Hematopoietic multipotent progenitor cell treated with erythropoietin and hydrocortisone succinate and interleukin-3 and kit ligand, for 17 days (in vitro differentiated cells): ENCODE data around the gene CD160.
"Not testable (repeated sequence)": the region's sequence is repeated elsewhere in the genome, so short reads cannot be mapped to it uniquely, and the experiment has no call there.

Experiments used
- DNase-seq: peaks from one replicate; pipeline ENCODE4 v3.0.0-alpha.2; 2015; ENCODE audit warnings: low spot score

The CD160 gene, protein sequence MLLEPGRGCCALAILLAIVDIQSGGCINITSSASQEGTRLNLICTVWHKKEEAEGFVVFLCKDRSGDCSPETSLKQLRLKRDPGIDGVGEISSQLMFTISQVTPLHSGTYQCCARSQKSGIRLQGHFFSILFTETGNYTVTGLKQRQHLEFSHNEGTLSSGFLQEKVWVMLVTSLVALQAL

DNA sequence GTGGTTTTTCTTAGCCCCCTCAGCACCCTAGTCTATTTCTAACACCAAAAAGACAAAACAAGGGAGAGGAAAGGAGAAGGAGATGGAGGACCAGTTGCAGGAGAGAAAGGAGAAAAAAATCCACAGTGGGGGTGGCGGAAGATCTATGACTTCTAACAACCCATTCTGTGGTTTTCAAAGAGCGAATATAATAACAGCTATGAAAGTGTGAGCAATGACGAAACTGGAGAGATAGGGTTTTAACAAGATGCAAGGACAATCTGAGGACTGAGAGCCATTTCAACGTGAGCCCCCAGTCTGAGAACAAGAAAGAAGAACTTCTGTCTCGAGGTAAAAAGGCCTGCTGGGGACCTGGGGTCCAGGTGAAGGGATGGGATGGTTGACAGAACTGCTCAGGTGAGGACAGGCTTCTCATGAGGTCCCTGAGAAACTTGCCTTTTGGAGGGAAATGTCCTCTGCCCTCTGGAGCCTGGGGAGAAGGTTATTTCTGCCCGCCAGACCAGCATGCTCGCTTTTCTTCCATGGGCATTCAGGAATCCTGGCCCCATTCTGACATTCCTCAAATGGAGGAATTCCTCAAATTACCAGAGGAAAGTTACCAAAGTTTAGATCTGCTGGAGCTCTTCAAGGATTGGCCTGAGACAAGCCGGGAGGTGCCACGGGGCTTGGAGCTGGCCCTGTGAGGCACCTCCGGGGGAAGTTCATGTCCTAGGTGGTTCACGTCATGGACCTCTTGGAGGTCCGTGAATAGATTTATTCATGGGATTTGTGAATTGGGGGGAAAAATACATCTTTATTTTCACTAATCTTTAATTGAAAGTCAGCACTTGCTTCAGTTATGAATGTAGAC lies at the start of gene CD160:
TSS of gene CD160 (plus strand) at position 270 of the 850 bp plus-strand sequence. CDS start 8,829 bp downstream, outside the sequence.
- DNase-seq, result no peak

DNA sequence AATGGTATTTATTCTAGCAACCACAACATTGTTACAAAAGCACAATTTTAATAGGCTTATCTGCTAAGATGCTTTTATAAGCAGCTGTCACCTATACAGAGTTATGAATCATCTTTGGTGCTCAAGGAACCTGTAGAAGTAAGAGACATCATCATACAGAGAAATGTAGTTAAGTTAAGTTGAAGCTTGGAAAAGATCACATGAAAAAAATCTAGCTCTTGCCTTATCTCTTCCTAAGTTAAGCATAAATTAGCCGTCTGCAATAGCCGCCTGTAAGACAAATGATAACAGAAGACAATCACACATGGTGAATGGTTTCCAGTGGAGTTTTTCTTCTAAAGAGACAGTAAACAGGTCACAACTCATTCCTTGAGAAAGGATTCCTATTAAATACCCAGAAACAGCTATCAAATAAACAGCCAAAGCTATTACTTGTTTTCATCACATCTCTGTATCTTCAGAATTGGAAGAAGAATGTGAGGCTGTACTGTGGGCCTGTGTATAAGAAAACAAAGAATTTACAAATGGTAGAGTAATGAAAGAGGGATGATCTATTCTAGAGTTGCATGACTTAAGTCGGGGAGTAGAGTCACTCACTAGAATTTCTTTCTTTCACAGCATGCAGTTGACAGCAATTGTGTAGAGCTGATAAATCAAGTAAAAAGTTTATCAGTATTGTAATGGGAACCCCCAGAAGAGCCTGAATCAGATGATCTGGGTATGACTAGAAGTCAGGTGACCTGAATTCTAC lies 48.1 kb upstream of the CD160 start:
- not testable (repeated sequence) for DNase-seq

DNA sequence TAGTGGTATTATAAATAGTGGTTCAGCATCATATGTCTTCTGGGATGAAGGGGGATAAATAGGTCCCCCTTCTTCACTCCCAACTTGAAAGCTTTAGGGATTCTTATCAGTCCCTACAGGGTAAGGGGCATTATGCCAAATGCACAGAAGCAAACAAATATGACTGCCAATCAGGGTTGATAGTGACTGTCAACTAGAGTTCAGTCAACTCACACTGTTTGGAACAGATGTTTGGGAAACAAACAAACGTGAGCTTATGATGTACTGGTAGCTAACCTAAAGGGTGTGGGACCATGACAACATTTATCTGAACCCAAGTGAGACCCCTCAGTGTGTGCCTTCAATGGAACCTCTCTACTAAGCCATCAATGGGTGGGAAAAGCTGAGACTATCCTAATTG lies 46.1 kb upstream of the CD160 start:
- not testable (repeated sequence) for DNase-seq

DNA sequence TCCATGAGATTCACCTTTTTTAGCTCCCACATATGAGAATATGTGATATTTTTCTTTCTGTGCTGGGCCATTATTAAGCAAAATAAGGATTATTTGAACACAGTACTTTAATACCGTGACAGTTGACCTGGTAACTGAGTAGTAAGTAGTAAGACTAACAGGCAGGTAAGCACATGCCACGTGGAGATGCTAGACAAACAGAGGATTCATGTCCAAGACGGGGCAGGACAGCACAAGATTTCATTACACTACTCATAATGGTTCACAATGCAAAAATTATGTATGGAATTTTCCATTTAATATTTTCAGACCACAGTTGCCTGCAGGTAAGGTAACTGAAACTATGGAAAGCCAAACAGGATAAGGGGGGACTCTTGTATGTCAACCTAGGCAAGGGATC lies 34.4 kb upstream of the CD160 start:
- DNase-seq, result not testable (repeated sequence)

DNA sequence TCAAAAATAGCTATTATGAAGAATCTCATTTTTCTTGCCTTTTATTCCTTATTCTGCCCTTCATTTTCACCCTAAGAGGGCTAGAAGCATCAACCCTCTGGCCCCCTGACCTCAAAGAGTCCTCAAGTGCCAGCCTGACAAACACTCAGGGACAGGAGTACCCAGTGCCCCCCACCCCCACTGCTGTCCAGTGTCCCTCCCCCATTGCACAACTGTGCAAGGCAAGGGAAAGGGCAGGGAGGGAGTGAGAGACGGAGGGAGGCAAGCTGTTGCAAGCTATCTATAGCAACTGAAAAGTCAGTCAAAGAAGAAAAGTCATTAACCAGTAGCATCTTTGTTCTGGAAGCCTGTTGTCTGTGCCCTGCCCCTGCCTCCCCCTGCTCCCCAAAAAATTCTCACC lies 33.2 kb upstream of the CD160 start:
- not testable (repeated sequence) for DNase-seq

DNA sequence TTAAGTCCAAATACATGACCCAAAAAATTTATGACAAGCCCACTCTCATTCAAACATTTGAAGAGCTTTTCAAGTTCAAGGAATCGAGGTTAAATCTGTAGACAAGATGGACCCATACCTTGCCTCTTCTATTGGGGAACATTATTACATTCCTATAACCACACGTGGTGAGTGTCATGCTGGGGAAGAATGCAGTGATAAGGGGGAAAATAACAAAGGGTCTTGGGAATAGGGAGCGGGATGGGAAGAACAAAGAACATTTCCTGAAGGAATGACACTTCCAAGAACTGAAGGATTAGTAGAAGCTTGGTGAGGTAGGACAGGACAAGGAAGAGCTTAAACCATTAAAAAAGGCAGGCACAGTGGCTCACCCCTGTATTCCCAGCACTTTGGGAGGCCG lies 31.0 kb upstream of the CD160 start:
- no peak for DNase-seq

DNA sequence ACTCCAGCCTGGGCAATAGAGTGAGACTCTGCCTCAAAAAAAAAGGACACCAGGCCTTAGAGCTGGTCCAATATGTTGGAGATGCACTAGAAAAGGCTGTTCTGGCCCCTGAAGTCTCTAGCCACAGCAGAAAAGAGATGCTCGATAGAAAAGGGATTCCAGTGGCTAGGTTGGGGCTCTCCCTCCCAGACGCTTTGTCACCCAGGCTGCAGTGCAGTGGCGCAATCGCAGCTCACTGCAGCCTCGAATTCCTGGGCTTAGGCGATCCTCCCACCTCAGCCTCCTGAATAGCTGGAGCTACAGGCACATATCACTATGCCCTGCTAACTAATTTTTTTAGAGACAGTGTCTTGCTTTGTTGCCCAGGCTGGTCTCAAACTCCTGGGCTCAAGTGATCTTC lies 30.4 kb upstream of the CD160 start:
- no peak for DNase-seq

DNA sequence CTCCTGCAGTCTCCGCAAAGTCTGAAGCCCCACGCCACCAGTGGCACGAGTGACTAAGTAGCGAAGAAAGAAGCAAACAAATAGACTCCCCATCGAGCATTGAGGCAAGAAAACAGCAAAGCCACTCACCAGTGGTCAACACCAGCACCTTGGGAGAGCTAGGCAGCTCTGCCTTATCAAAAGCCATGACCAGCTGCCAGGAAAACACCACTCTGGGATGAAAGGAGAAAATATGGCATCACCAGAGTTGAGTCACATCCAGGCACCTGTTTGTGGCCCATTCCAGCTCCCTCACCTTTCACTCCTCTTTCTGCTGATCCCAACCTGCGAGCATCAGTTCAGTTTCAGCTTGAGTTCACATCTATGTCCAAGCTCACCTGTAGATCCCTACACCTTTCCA lies 29.4 kb upstream of the CD160 start:
- DNase-seq, result no peak

DNA sequence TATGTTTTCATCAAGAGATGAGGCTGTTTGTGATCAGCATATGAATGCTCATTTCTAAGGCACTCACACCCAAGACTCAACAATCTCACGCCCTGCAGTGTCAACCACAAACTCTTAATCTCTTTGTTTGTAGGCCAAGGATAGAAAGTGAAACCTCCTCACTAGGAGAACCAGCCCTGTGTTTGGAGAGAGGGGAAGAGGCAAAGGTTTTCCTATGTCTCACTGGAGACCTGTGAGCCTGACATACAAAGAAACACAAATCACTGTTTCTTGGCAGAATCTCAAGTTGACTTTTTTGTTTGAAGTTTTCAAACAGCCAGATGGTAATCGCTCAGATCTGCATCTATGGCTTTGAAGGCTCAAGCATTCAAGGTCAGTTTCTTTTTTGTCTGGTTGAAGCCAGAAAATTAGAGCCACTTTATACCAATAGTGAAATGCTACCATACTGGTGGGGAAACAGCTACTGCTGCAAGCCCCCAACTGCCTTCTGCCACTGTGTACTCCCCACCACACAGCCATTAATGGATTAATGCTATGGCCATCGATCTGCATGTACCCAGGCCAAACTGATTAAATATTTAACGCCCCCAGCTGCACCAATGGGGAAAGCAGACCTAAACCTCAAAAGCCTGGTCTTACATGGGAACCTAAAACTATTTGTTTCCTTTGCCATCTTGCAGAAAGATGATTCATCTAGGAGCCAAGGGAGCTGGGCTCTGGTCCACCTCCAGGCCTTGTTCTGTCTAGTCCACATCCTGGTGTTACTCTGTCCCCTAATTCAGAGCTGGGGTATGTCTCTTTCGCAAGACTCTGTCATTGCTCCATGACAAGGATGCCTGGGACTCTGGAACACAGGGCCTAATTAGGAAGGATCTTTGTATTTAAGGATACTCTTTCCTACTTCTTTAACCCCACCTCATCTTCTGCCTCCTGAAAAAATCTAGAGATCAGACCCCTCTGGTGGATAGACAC lies 28.4 kb upstream of the CD160 start:
- DNase-seq, result no peak

DNA sequence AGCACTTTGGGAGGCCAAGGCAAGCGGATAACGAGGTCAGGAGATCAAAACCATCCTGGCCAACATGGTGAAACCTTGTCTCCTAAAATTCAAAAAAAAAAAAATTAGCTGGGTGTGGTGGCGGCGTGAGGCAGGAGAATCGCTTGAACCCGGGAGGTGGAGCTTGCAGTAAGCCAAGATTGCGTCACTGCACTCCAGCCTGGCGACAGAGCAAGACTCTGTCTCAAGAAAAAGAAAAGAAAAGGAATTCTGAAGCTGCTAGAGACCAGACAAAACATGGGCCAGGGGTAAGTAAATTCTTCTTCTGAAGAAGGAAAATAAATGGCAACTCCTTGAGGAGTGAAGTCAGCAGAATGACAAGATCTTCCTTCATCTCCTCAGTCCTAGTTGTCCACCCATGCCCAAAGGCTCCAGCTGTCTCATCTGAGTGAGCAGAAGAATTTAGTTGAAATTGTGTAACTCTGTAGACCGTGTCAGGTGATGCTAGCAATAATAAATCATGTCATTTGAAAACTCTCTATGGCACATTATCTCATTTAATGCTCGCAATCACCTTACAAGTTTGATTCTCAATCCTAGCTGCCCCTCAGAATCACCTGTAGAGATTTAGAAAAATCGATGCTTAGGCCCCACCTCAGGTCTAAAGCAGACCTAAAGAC lies 26.4 kb upstream of the CD160 start:
- no peak for DNase-seq

DNA sequence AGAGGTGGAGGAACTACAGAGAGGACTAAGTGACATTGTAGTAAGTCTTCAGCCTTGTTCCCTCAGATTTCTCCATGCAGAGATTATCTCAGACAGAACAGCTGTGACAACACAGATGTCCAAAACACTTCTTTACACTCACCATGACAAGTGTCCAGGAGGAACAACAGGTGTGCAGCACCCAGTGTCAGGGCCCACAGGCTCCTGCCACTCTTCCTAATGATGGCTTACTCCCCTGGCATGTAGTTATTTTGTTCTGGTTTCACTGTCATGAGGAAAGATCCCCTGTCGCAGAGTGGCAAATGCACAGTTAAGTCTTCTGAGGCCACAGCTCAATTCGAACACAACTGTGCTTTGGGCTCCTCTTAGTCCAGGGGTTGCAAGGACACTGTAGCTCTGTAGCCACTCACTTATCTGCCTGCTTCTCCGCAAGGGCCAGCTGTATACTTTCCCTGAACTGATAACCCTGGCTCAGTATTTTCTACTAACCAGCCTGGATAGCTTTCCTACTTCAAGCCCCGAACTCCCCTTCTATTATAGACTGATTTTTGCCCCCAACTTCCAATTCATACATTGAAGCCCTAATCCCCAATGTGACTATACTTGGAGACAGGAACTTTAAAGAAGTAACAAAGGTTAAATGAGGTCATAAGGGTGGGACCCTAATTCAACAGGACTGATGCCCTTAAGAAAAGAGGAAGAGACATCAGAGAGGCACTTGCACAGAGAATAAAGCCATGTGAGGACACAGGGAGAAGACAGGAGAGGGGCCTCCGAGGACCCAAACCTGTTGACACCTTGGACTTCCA lies 23.3 kb upstream of the CD160 start:
- no peak for DNase-seq

DNA sequence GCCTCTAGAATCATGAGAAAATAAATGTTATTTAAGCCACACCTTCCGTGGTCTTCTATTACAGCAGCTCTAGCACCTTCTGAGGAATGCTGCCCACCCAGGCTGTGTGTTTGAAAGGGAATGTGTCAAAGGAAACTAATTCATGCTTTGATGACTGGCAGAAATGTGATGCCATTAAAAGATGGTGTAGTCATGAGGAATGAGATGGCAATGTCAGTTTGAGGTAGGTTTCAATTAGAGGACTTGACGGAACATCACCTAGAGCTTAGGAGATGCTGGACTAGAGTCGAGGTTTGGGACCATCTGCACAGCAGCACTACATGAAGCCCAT lies 22.7 kb upstream of the CD160 start:
- DNase-seq, result no peak

DNA sequence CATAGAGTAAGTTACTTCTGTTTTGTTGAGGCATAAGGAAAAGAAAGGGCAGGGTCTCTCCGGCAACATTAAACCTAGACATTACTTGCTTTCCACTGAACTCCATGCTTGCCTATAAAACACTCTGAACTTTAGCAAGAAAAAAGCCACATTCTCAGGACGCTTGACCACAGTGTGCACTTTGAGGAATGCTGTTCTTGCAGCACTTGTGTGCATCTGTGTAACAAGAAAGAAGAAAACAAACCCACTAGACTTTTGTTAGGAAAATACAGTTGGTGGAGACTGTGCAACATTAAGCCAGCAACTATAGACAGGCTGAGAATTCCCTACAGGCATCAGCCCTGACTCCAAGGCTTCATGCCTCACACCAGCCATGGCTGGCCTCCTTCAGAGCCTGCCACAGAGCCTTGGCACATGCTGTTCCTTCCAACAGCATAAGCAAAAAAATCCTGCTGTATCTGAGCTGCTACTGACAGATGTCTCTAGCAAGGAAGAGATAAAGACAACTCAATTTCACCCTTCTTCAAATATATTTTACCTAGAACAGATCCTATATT lies 17.9 kb upstream of the CD160 start:
- no peak for DNase-seq

DNA sequence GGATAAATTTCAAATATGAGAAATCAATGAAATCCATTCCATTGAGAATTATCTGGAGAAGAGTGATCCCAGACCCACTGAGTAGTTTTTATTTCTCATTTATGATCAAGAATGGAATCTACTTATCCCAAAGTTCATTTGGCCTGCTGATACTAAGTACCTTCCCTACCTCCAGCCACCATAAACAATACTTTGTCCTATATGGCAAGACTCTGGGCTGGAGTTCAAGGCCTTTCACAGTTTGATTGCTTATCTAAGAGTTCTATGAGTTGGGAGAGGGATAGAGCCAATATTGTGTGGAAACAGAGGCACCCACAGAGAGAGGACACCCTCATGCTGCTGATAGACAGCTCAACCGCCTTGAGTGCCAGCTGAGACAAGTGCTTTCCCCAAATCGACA lies 17.2 kb upstream of the CD160 start:
- DNase-seq, result no peak

DNA sequence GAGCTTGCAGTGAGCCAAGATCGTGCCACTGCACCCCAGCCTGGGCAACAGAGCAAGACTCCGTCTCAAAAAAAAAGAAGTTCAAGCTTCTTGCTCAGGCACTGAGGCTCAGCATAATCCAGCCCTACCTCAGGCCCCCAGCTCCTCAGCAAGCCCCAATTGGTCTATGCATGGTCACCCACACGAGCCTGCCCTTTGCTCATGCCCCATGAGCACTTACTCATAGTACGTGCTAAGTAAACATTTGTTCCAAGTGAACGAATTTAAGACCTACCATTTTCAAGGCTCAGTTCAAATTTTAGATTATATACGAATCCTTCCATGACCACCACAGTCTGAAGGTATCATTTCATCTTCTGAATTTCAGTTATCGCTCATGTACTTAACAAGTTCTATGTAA lies 16.5 kb upstream of the CD160 start:
- no peak for DNase-seq

DNA sequence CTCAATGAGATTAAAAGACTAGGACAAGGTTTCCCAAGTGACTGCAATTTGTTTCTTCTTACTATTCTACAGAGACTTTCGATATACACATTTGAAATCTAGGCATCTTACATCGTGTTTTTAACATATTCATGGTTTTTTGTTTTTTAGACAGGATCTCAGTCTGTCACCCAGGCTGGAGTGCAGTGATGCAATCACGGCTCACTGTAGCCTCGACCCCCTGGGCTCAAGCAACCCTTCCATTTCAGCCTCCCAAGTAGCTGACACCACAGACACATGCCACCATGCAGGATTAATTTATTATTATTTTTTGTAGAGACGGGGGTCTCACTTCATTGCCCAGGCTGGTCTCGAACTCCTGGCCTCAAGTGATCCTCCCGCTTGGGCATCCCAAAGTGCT lies 13.7 kb upstream of the CD160 start:
- DNase-seq, result no peak

DNA sequence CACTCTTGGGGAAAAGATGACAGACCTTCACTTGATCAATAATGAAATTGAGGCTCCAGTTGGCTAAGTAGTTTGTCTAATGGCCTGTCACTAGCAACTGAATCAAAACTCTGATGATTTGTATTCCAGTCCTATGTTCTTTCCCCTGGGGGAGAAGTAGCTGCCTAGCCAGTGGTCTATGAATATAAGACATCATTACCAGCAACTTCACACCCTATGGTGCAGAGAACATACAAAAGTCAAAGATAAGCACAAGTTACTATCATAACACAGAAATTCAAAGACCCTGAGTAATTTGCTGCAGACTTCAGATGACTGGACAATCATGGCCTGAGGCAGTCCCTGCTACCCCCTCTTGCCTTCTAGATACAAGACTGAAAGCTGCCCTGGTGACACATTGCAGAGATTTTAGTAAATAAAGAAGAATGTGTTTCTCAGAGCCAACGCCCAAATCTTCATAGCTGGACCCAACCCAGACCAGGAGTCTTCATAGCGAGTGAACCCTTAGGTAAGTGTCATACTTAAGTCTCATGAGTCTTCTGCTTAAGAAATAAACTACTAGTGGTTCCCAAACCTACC lies 13.1 kb upstream of the CD160 start:
- no peak for DNase-seq

DNA sequence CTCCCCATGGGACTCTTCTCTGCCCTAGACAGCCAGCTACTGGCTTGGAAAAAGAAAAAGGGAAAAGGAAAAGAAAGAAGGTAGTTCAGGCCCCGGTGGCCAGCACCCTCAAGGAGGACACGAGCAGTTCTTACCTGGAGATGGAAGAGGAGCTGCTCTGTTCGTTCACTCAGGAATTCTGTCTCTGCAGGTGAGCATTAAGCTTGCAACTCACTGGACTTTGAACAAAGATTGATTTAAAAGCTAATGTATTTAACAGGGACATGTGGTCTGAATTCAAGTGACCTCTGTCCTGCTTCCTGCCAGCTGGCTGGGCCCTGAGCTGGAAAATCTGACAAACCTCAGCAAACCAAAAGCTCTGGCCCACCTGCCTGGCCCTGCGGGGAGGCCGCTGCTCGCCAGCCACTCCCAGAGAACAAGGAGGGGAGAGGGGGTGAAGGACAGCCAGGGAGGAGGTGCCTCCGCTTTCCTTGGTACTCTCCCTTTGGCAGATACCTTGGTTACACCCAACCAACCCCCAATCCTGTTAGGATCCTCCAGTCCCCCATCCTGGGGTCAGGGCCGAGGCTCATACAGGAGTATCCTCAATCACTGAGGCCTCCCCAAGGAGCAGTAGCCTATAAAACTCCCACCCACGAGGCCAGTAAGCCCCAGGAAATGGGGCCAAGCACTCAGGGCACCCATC lies 12.0 kb upstream of the CD160 start, which contains the start of gene PDZK1:
TSS of gene PDZK1 (minus strand) at position 186 of the 685 bp plus-strand sequence. CDS start 19,347 bp downstream, outside the sequence.
- DNase-seq, result no peak

DNA sequence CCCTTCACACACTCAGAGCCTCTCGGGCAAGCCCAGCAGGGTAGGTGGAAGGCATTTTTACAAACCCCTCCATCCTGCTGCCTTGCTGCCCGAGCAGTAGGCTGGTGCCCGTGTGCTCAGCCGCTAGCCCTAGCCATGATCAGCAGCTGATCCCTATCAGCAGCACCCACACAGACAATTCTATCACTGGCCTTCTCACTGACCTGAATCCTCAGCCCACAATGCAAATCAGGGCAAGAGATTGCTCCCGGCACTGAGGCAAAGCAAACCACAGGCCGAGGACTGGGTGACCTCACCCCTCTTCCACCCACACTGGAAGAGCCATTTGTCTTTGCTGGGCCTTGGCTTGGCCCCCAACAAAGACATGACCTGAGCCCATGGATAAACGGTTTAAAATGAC lies 11.2 kb upstream of the CD160 start:
- DNase-seq, result no peak
